ENCODE data around the gene NPAS2.

- TF ChIP-seq SP1 (IDR thresholded peaks at IDR 0.05): no peak
- TF ChIP-seq SUZ12 (IDR thresholded peaks at IDR 0.05): no peak
- TF ChIP-seq ARNT (IDR thresholded peaks at IDR 0.05): no peak
- no peak for TF ChIP-seq TARDBP (IDR thresholded peaks at IDR 0.05)
- no peak for TF ChIP-seq BHLHE40 (IDR thresholded peaks at IDR 0.05; ENCODE audit: borderline replicate concordance)
- no peak for TF ChIP-seq NFRKB (IDR thresholded peaks at IDR 0.05)
- TF ChIP-seq FOXA1 (IDR thresholded peaks at IDR 0.05): no peak
- no peak for TF ChIP-seq HDGF (IDR thresholded peaks at IDR 0.05; ENCODE audit: borderline replicate concordance)
- TF ChIP-seq FOXM1 (IDR thresholded peaks at IDR 0.05; ENCODE audit: borderline replicate concordance): no peak
- TF ChIP-seq ELF4 (IDR thresholded peaks at IDR 0.05): no peak
- TF ChIP-seq CTBP1 (IDR thresholded peaks at IDR 0.05; ENCODE audit: borderline replicate concordance): no peak
- no peak for TF ChIP-seq ZNF384 (IDR thresholded peaks at IDR 0.05)
- no peak for TF ChIP-seq PKNOX1 (IDR thresholded peaks at IDR 0.05)
These were observed 86.7 kb downstream of the NPAS2 start for GRCh38 chr2:100906679-100907078.

Measured in HEK293T (cell line).